Transverse colon (tissue), 3 donors: ENCODE measurements around the gene RPS6KA3.

ENCODE experiments used
- CTCF ChIP-seq, 5 experiments: fragments of 200-600 bp in 3 of 5; fragments of 450-650 bp in 2 of 5; sonication (generic) in 3 of 5; IDR thresholded peaks; 1 replicate in 2 of 5; 2 replicates in 3 of 5; pipeline ENCODE4 v1.5.1; 2016 to 2017; ENCODE audit warnings: antibody characterized with exemption in 5 of 5, inconsistent platforms in 3 of 5, mild to moderate bottlenecking in 2 of 5, moderate library complexity in 1 of 5
- EP300 ChIP-seq: sonication (generic); formaldehyde crosslinking; IDR thresholded peaks from one replicate; pipeline ENCODE4 v1.6.1; 2017; ENCODE audit warnings: antibody characterized with exemption, low read depth
- POLR2A ChIP-seq: fragments of 450-650 bp; IDR thresholded peaks from one replicate; pipeline ENCODE4 v1.6.1; 2016; ENCODE audit warnings: antibody characterized with exemption, mild to moderate bottlenecking, moderate library complexity

- TF ChIP-seq CTCF (IDR thresholded peaks at IDR 0.05): no peak
- no peak for TF ChIP-seq EP300
- TF ChIP-seq POLR2A: no peak
Observed at GRCh38 chrX:20265726-20266681, 705 bp downstream of the RPS6KA3 start.
